Prostate gland (tissue), 2 donors: ENCODE results near the gene ADK. TPM values are rescaled to one million over a fixed set of nuclear protein-coding genes. Genes with fewer than 3 reads are reported as not detected.
"Not testable (repeated sequence)": the region's sequence is repeated elsewhere in the genome, so short reads cannot be mapped to it uniquely, and the experiment has no call there.

ENCODE experiments used
- DNase-seq: peaks from one replicate; pipeline ENCODE4 v3.0.0-alpha.2; 2019; ENCODE audit warnings: low spot score
- H3K27ac ChIP-seq, 2 donors: fragments of 200-600 bp; sonication (generic); 2 replicates each; pipeline ENCODE4 v1.5.1; 2017 to 2019
- H3K27me3 ChIP-seq: fragments of 200-600 bp; sonication (generic); replicated peaks from 2 replicates; pipeline ENCODE4 v1.5.1; 2019; ENCODE audit not compliant: insufficient read depth
- H3K36me3 ChIP-seq, 2 donors: fragments of 200-600 bp; sonication (generic); 1 replicate in 1 of 2; 2 replicates in 1 of 2; pipeline versions ENCODE4 v1.5.1 to v1.8.1; 2017 to 2019
- H3K4me1 ChIP-seq: fragments of 200-600 bp; sonication (generic); replicated peaks from 2 replicates; pipeline ENCODE4 v1.5.1; 2019
- H3K4me3 ChIP-seq, 2 donors: fragments of 200-600 bp; sonication (generic); 2 replicates each; pipeline ENCODE4 v1.5.1; 2017 to 2019
- H3K9me3 ChIP-seq: fragments of 200-600 bp; sonication (generic); 2 replicates; pipeline ENCODE4 v1.5.1; 2017
- POLR2A ChIP-seq: fragments of 450-650 bp; IDR thresholded peaks from one replicate; pipeline ENCODE4 v1.6.1; 2016; ENCODE audit warnings: antibody characterized with exemption, mild to moderate bottlenecking
- POLR2AphosphoS5 ChIP-seq: sonication (generic); formaldehyde crosslinking; IDR thresholded peaks from one replicate; pipeline ENCODE4 v1.6.1; 2017; ENCODE audit warnings: antibody characterized with exemption
- WGBS: methylation state at CpG from one replicate; pipeline ENCODE4 v1.1.5; 2018; 5-methylcytosine and 5-hydroxymethylcytosine counted together
- intact Hi-C: fragments of 100-400 bp; cut with DNase I; formaldehyde crosslinking; loops from one replicate; pipeline ENCODE4 v1.14.2; 2022
- total RNA-seq, 2 donors: library from RNA; depleted of rRNA; stranded (reverse); fragments of >200 nt; gene quantifications; one replicate each; pipeline ENCODE4 v1.1.0, GENCODE V29; 2016
- TF ChIP-seq, protein P1 (sequence below), 4 experiments: fragments of 200-600 bp in 2 of 4; fragments of 450-650 bp in 2 of 4; sonication (generic) in 2 of 4; IDR thresholded peaks; 1 replicate in 3 of 4; 2 replicates in 1 of 4; pipeline ENCODE4 v1.5.1; 2016 to 2019; ENCODE audit warnings: antibody characterized with exemption in 4 of 4, mild to moderate bottlenecking in 2 of 4, moderate library complexity in 2 of 4

The ADK gene
- total RNA-seq, 2 donors from 2014 or later = 34.1 to 42.5 TPM

DNA sequence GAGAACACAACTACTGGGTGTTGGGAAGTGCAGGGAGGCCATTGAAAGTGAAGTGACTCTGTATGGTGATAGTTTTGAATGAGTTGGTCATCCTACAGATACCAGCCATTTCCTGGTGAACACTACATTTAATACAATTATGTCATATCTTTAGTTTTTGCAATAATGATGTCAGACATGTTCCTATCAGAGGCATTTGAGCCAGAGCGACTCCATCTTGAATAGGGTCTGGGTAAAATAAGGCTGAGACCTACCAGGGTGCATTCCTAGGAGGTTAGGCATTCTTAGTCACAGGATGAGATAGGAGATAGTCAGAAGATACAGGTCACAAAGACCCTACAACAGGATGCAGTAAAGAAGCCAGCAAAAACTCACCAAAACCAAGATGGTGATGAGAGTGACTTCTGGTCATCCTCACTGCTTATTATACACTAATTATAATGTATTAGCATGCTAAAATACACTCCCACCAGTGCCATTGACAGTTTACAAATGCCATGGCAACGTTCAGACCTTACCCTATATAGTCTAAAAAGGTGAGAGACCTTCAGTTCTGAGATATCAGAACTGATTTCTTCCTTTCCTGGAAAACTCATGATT is 28.2 kb downstream of the ADK start:
- DNase-seq = no peak
- H3K27me3 ChIP-seq = no peaks in the 10 kb centered on the region
- intact Hi-C loops = no loop called here
- TF ChIP-seq POLR2AphosphoS5 = no peak
- WGBS = 94% methylated on average over 2 of the region's 2 CpGs
- H3K9me3 ChIP-seq = no peaks in the 10 kb centered on the region
- H3K36me3 ChIP-seq = no peaks in the 10 kb centered on the region
- no peaks in the 10 kb centered on the region for H3K4me1 ChIP-seq
- no peak overlapping the region for H3K4me3 ChIP-seq
- H3K27ac ChIP-seq = no peak overlapping the region

DNA sequence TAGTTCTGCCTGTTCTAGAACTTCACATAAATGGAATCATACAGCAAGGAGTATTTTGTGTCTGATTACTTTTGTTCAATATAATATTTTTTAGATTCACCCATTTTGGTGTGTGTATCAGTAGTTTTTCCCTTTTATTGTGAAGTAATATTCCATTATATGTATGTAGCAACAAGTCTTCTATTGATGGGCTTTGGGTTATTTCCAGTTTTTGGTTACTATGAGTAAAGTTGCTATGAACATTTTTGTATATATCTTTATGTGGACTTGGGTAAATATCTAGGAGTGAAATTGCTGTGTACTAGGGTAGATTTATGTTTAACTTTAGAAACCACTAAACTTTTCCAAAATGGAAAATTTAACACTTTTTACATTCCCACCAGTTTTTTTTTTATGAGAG is 35.7 kb downstream of the ADK start:
- Histone ChIP-seq H3K27ac (no peak overlapping the region), H3K9me3 (no peaks in the 10 kb centered on the region), H3K4me3 (no peak overlapping the region), H3K4me1 (peaks cover 3% of the 10 kb centered on the region), H3K27me3 (no peaks in the 10 kb centered on the region), H3K36me3 (no peaks in the 10 kb centered on the region)
- no peak for TF ChIP-seq POLR2AphosphoS5
- intact Hi-C loops = no loop called here
- DNase-seq = no peak

DNA sequence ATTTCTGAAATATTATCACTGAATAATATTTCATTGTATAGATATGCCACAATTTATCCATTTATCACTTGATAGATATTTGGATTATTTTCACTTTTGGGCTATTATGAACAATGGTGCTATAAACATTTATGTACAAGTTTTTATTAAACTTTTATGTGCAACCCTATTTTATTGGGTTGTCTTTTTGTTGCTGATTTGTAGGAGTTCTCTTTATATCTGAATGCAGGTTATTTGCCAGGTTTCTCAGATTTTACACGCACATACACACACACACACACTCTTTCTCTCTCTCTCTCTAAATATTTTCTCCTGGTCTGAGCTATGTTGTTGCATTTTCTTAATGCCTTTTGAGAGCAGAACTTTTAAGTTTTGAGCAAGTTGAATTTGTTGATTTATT is 36.2 kb downstream of the ADK start:
- no peaks in the 10 kb centered on the region for H3K9me3 ChIP-seq
- no peak overlapping the region for H3K27ac ChIP-seq
- TF ChIP-seq POLR2AphosphoS5 (no peak), POLR2A (no peak)
- TF ChIP-seq, protein P1, sequence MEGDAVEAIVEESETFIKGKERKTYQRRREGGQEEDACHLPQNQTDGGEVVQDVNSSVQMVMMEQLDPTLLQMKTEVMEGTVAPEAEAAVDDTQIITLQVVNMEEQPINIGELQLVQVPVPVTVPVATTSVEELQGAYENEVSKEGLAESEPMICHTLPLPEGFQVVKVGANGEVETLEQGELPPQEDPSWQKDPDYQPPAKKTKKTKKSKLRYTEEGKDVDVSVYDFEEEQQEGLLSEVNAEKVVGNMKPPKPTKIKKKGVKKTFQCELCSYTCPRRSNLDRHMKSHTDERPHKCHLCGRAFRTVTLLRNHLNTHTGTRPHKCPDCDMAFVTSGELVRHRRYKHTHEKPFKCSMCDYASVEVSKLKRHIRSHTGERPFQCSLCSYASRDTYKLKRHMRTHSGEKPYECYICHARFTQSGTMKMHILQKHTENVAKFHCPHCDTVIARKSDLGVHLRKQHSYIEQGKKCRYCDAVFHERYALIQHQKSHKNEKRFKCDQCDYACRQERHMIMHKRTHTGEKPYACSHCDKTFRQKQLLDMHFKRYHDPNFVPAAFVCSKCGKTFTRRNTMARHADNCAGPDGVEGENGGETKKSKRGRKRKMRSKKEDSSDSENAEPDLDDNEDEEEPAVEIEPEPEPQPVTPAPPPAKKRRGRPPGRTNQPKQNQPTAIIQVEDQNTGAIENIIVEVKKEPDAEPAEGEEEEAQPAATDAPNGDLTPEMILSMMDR (IDR thresholded peaks at IDR 0.05) = no peak
- peaks cover 3% of the 10 kb centered on the region for H3K4me1 ChIP-seq
- no peaks in the 10 kb centered on the region for H3K36me3 ChIP-seq
- intact Hi-C loops = no loop called here
- DNase-seq = no peak
- H3K27me3 ChIP-seq = no peaks in the 10 kb centered on the region
- no peak overlapping the region for H3K4me3 ChIP-seq
- WGBS = 45% methylated on average over 1 of the region's 1 CpG

DNA sequence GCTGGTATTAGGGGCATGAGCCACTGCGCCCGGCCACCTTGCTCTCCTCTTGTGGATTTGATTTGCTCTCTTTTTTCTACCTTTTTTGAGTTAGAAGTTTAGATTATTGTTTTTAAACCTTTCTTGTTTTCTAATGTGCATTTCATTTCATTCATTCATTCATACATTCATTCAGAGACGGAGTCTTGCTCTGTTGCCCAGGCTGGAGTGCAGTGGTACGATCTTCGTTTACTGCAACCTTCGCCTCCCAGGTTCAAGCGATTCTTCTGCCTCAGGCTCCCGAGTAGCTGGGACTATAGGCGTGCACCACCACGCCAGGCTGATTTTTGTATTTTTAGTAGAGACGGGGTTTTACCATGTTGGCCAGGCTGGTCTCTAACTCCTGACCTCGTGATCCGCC is 37.6 kb downstream of the ADK start:
- H3K27ac ChIP-seq, intact Hi-C loops, H3K36me3 ChIP-seq, DNase-seq, H3K9me3 ChIP-seq, H3K27me3 ChIP-seq, H3K4me1 ChIP-seq, H3K4me3 ChIP-seq: not testable (repeated sequence)
- 96% methylated on average over 13 of the region's 13 CpGs for WGBS

DNA sequence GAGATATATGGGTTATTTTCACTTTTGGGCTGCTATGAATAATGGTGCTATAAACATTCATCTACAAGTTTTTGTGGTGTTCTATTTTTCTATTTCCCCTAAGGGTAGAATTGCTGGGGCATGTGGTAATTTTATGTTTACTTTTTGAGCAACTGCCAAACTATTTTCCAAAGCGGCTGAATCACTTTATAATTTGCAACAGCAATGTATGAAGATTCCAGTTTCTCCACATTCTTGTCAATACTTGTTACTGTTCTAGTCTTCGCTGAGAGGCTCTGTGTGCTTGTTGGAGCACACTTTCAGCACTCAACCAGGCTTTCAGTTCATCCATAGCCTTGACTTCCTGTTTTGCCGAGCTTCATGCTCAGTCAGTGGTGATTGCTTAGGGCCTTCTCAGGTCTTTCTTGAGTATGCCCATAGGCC is 39.0 kb downstream of the ADK start:
- no peak for TF ChIP-seq POLR2A
- TF ChIP-seq POLR2AphosphoS5 = peak; percentile 88
- TF ChIP-seq, protein P1 (IDR thresholded peaks at IDR 0.05) = no peak
- peak overlapping the region; percentile 68 to 70 for H3K27ac ChIP-seq
- H3K4me1 ChIP-seq = peaks cover 3% of the 10 kb centered on the region
- intact Hi-C loops = no loop called here
- WGBS = 13% methylated on average over 3 of the region's 3 CpGs
- H3K27me3 ChIP-seq = no peaks in the 10 kb centered on the region
- peak; percentile 70 for DNase-seq
- no peaks in the 10 kb centered on the region for H3K9me3 ChIP-seq
- H3K36me3 ChIP-seq = no peaks in the 10 kb centered on the region
- no peak overlapping the region for H3K4me3 ChIP-seq

DNA sequence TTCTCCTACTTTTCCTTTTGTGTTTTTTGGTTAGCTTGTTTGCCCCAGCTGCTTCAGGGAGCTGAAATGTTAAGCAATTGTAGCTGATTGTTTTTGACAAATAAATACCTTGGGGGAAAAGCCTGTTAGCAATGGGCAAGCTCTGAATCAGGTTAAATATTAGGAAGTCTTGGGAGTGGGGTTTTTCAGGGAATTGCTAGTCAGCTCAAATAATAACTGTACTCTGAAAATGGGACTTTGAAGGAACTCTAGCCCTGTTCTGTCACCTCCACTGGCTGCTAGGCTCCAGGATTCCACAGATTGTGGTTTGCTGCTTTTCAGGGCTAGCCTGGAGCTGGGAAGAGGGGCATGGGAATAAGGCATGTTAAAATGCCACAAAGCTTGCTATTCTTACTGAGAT is 39.5 kb downstream of the ADK start:
- intact Hi-C loops = no loop called here
- Histone ChIP-seq H3K4me1 (peaks cover 3% of the 10 kb centered on the region), H3K4me3 (no peak overlapping the region), H3K9me3 (no peaks in the 10 kb centered on the region), H3K27ac (peak overlapping the region; percentile 68 to 70), H3K27me3 (no peaks in the 10 kb centered on the region), H3K36me3 (no peaks in the 10 kb centered on the region)
- TF ChIP-seq POLR2A (no peak), POLR2AphosphoS5 (no peak)
- TF ChIP-seq, protein P1 (IDR thresholded peaks at IDR 0.05) = no peak
- DNase-seq = no peak
